ENCODE data around the gene GSTT4.
"Not testable (repeated sequence)": the region's sequence is repeated elsewhere in the genome, so short reads cannot be mapped to it uniquely, and the experiment has no call there.

Gene GSTT4

GRCh38 chr22:24005201-24005600, at the start of gene GSTT4:
TSS of gene GSTT4 (minus strand) at chr22:24005453. CDS start at chr22:24005356, 97 bp downstream.
- FAIRE-seq = no peak

GRCh38 chr22:24054356-24054755, 49.1 kb upstream of the GSTT4 start:
- FAIRE-seq = no peak

- FAIRE-seq = no peak
Observed at GRCh38 chr22:24053481-24054226, 48.4 kb upstream of the GSTT4 start.

GRCh38 chr22:24051568-24051967, 46.3 kb upstream of the GSTT4 start:
- FAIRE-seq = no peak

- no peak for FAIRE-seq
Observed at GRCh38 chr22:24051028-24051427, 45.8 kb upstream of the GSTT4 start.

- no peak for FAIRE-seq
Observed at GRCh38 chr22:24049978-24050377, 44.7 kb upstream of the GSTT4 start.

- FAIRE-seq = no peak
Observed at GRCh38 chr22:24049211-24049610, 44.0 kb upstream of the GSTT4 start.

GRCh38 chr22:24046024-24046423, 40.8 kb upstream of the GSTT4 start:
- FAIRE-seq = no peak

GRCh38 chr22:24043958-24044357, 38.7 kb upstream of the GSTT4 start:
- FAIRE-seq = no peak

GRCh38 chr22:24043465-24043864, 38.2 kb upstream of the GSTT4 start:
- not testable (repeated sequence) for FAIRE-seq

- no peak for FAIRE-seq
Observed at GRCh38 chr22:24040946-24041345, 35.7 kb upstream of the GSTT4 start.

- no peak for FAIRE-seq
Observed at GRCh38 chr22:24039046-24039445, 33.8 kb upstream of the GSTT4 start.

GRCh38 chr22:24037851-24038765, 32.9 kb upstream of the GSTT4 start:
- FAIRE-seq = no peak

GRCh38 chr22:24035296-24035695, 30.0 kb upstream of the GSTT4 start:
- no peak for FAIRE-seq

GRCh38 chr22:24033731-24034130, 28.5 kb upstream of the GSTT4 start:
- FAIRE-seq = no peak

- no peak for FAIRE-seq
Observed at GRCh38 chr22:24030186-24030702, 25.0 kb upstream of the GSTT4 start.

GRCh38 chr22:24029304-24029703, 24.1 kb upstream of the GSTT4 start:
- no peak for FAIRE-seq

- FAIRE-seq = no peak
Observed at GRCh38 chr22:24028533-24028932, 23.3 kb upstream of the GSTT4 start.

- no peak for FAIRE-seq
Observed at GRCh38 chr22:24027991-24028390, 22.7 kb upstream of the GSTT4 start.

GRCh38 chr22:24027389-24027975, 22.2 kb upstream of the GSTT4 start:
- FAIRE-seq = no peak

GRCh38 chr22:24026733-24027132, 21.5 kb upstream of the GSTT4 start:
- no peak for FAIRE-seq

GRCh38 chr22:24026056-24026455, 20.8 kb upstream of the GSTT4 start:
- FAIRE-seq = no peak

GRCh38 chr22:24025475-24025874, 20.2 kb upstream of the GSTT4 start:
- no peak for FAIRE-seq

All from colon (tissue), 2 donors.